Measurements from ENCODE around the gene LINGO3. TPM values are rescaled to one million over a fixed set of nuclear protein-coding genes. Genes with fewer than 3 reads are reported as not detected.

Gene LINGO3
- total and polyA plus RNA-seq, 10 of the 15 experiments (the other 5 are each of a cell fraction or from before 2014, with no cell fraction given): 0.09 to 2.0 (median 0.40) TPM; not detected in 5

DNA sequence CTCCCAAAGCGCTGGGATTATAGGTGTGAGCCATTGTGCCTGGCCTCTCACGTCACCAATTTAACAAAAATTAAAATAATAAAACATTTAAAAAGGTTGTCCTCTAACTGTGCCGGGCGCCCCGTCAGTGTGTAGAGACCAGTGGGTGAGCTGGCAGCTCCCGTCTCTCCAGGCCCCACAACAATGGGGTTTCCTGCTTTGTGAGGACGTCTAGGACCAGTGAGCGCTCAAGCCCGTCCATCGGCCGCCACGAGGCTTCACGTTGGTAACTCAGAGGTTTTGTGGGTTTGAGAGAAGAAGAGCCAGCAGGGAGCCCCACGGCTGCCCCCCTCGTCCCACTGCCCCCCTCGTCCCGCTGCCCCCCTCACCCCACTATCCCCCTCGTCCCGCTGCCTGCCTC is 15.8 kb upstream of the LINGO3 start:
- Histone ChIP-seq H4K20me1 (ENCODE audit: control insufficient read depth, insufficient read depth) (0 out of 2 replicates have a peak, but pooled peaks cover 3% of the 10 kb centered on the region), H2AFZ (ENCODE audit: control insufficient read depth, low read depth, low read length) (no peak overlapping the region), H3K36me3 (ENCODE audit: control insufficient read depth in 2 of 2, insufficient read depth in 2 of 2, low read length in 1 of 2) (peaks cover 0 to 6% of the 10 kb centered on the region in 2 experiments; a peak in 2 of 4 replicates), H3K27me3 (replicated peaks in 1 of 2; ENCODE audit: control insufficient read depth in 2 of 2, insufficient read depth in 2 of 2, low read length in 1 of 2) (no peaks in the 10 kb centered on the region), H3K9me3 (replicated peaks; ENCODE audit: control insufficient read depth, insufficient read depth, low read length) (no peaks in the 10 kb centered on the region), H3K79me2 (ENCODE audit: control insufficient read depth, insufficient read depth, low read length) (peaks cover 38% of the 10 kb centered on the region), H3K27ac (ENCODE audit: control insufficient read depth, insufficient read depth) (no peak overlapping the region), H3K4me2 (ENCODE audit: control insufficient read depth, insufficient read depth) (no peak overlapping the region), H3K4me3 (no peak overlapping the region), H3K9ac (ENCODE audit: control insufficient read depth, insufficient read depth, low read length) (no peak overlapping the region), H3K4me1 (ENCODE audit: control insufficient read depth, insufficient read depth, low read length) (peaks cover 21% of the 10 kb centered on the region)
- intact Hi-C loops (cut with micrococcal nuclease; ENCODE audit: unreplicated experiment): no loop called here
- TF ChIP-seq NFYB (IDR thresholded peaks at IDR 0.05; ENCODE audit: insufficient read depth, low read depth, low read length) (no peak), CEBPB (IDR thresholded peaks at IDR 0.05; ENCODE audit: borderline replicate concordance in 1 of 2, low read depth in 2 of 2, low read length in 2 of 2) (no peak), ETV6 (conservative IDR thresholded peaks at IDR 0.05 in 1 of 2, IDR thresholded peaks at IDR 0.05 in 1 of 2; ENCODE audit: borderline replicate concordance in 1 of 2, low read depth in 1 of 2) (no peak), ZNF274 (IDR thresholded peaks at IDR 0.05; ENCODE audit: insufficient read depth, insufficient read length) (no peak)
- TF ChIP-seq, protein P1, sequence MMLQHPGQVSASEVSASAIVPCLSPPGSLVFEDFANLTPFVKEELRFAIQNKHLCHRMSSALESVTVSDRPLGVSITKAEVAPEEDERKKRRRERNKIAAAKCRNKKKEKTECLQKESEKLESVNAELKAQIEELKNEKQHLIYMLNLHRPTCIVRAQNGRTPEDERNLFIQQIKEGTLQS (IDR thresholded peaks at IDR 0.05; ENCODE audit: borderline replicate concordance, extremely low read depth, low read depth, low read length): no peak
- BruUV-seq (replicated peaks): no TSS peak
- ChIA-PET SMC1A (ENCODE audit: uncharacterized antibody, unreplicated experiment) (no interaction called here), RAD21 (ENCODE audit: unreplicated experiment) (no interaction called here), POLR2A (interaction anchor here (1.1 kb wide), 1 partner anchor 9 kb away, joined by 3 read pairs; no protein-coding TSS in a partner anchor), CTCF (no interaction called here)
- WGBS (ENCODE audit: insufficient coverage, insufficient replicate concordance, low lambda C conversion rate, missing lambda C conversion rate): 63% methylated on average over 19 of the region's 19 CpGs
- in situ Hi-C loops (cut with MboI): no loop called here
- FAIRE-seq: no peak
- ATAC-seq: no peak
- no peak for DNase-seq (ENCODE audit: low read depth, low spot score)

All from GM12878 (cell line).